Mesendoderm (in vitro differentiated cells): ENCODE results near the gene TADA1.
A peak's percentile ranks its signal among the peaks of the same experiment; 100 is the strongest.

Source experiments
- DNase-seq: peaks from one replicate; pipeline ENCODE4 v3.0.0; 2013
- H2AK5ac ChIP-seq: 2 replicates; pipeline ENCODE4 v1.6.1; 2013; ENCODE audit warnings: low read length, inconsistent platforms
- H2BK120ac ChIP-seq: 2 replicates; pipeline ENCODE4 v1.6.1; 2013; ENCODE audit warnings: low read depth, mild to moderate bottlenecking, low read length, moderate library complexity, mixed read lengths
- H2BK15ac ChIP-seq: replicated peaks from 2 replicates; pipeline ENCODE4 v1.6.1; 2013; ENCODE audit warnings: low read depth, mild to moderate bottlenecking, moderate library complexity
- H2BK5ac ChIP-seq: 2 replicates; pipeline ENCODE4 v1.6.1; 2013; ENCODE audit warnings: low read length, inconsistent platforms
- H3K18ac ChIP-seq: 2 replicates; pipeline ENCODE4 v1.6.1; 2013; ENCODE audit warnings: mild to moderate bottlenecking, low read length, mixed read lengths
- H3K23ac ChIP-seq: one replicate; pipeline ENCODE4 v1.6.1; 2013; ENCODE audit warnings: low read length
- H3K27ac ChIP-seq: 2 replicates; pipeline ENCODE4 v1.5.1; 2013; ENCODE audit warnings: low read depth, mild to moderate bottlenecking, inconsistent platforms, low read length, moderate library complexity
- H3K27me3 ChIP-seq: 2 replicates; pipeline ENCODE4 v1.6.1; 2013; ENCODE audit warnings: low read length, control low read depth, mild to moderate bottlenecking, inconsistent platforms; ENCODE audit not compliant: insufficient read depth, poor library complexity
- H3K36me3 ChIP-seq: 2 replicates; pipeline ENCODE4 v1.6.1; 2013; ENCODE audit warnings: low read length, inconsistent platforms; ENCODE audit not compliant: control insufficient read depth, insufficient read depth
- H3K4ac ChIP-seq: one replicate; pipeline ENCODE4 v1.6.1; 2013; ENCODE audit warnings: low read depth, mild to moderate bottlenecking, low read length, moderate library complexity
- H3K4me1 ChIP-seq: 2 replicates; pipeline ENCODE4 v1.6.1; 2013; ENCODE audit warnings: low read depth, low read length, inconsistent platforms; ENCODE audit not compliant: control insufficient read depth
- H3K4me2 ChIP-seq: 2 replicates; pipeline ENCODE4 v1.6.1; 2013; ENCODE audit warnings: low read length
- H3K4me3 ChIP-seq: 2 replicates; pipeline ENCODE4 v1.5.1; 2013; ENCODE audit warnings: mild to moderate bottlenecking, low read length
- H3K56ac ChIP-seq: one replicate; pipeline ENCODE4 v1.6.1; 2013; ENCODE audit warnings: low read length
- H3K79me1 ChIP-seq: 2 replicates; pipeline ENCODE4 v1.6.1; 2013; ENCODE audit warnings: low read length, inconsistent platforms
- H3K79me2 ChIP-seq: 2 replicates; pipeline ENCODE4 v1.6.1; 2013; ENCODE audit warnings: mild to moderate bottlenecking, low read length; ENCODE audit not compliant: control insufficient read depth, insufficient read depth
- H3K9ac ChIP-seq: 2 replicates; pipeline ENCODE4 v1.6.1; 2013; ENCODE audit warnings: low read length, inconsistent platforms
- H4K5ac ChIP-seq: one replicate; pipeline ENCODE4 v1.6.1; 2013; ENCODE audit warnings: low read length
- H4K8ac ChIP-seq: one replicate; pipeline ENCODE4 v1.6.1; 2013; ENCODE audit warnings: low read depth, mild to moderate bottlenecking, control low read depth, low read length, moderate library complexity
- WGBS: extraction: QIAGEN DNeasy Blood & Tissue Kit; methylation state at CpG from one replicate; pipeline ENCODE4 v1.1.7; 2013; ENCODE audit warnings: low lambda C conversion rate, missing lambda C conversion rate; ENCODE audit not compliant: insufficient coverage; ENCODE audit errors: extremely low coverage; 5-methylcytosine and 5-hydroxymethylcytosine counted together

TADA1 gene

DNA sequence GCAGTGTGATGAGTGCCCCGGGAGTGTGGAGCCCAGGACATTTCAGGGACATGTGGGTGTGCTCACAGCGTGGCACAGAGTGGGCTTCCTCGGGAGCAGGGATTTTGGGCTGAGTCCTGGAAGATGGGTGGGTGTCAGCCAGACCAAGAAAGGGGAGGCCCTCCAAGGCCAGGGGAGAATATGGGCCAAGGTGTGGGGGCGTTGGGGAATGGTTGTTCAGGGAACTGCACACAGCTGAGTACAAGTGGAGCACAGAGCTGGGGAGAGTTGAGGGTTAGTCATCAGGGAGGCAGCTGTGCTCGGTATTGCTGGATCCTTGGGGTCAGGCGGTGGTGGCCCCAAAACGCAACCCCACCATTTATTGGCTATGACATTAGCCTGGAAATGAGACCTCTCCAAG is 31.3 kb downstream of the TADA1 start:
- H4K5ac ChIP-seq = no peak overlapping the region
- no peak overlapping the region for H2BK15ac ChIP-seq
- no peaks in the 10 kb centered on the region for H3K27me3 ChIP-seq
- H3K4me3 ChIP-seq = no peak overlapping the region
- no peak overlapping the region for H2BK120ac ChIP-seq
- no peak overlapping the region for H2AK5ac ChIP-seq
- H3K4me2 ChIP-seq = no peak overlapping the region
- H3K36me3 ChIP-seq = peaks cover 36% of the 10 kb centered on the region
- no peak overlapping the region for H3K9ac ChIP-seq
- peaks cover 55% of the 10 kb centered on the region for H3K79me2 ChIP-seq
- H3K79me1 ChIP-seq = peaks cover 43% of the 10 kb centered on the region
- peaks cover 7% of the 10 kb centered on the region for H3K4me1 ChIP-seq
- no peak overlapping the region for H3K56ac ChIP-seq
- no peak overlapping the region for H3K23ac ChIP-seq
- H3K18ac ChIP-seq = no peak overlapping the region
- H3K27ac ChIP-seq = no peak overlapping the region
- no peak overlapping the region for H2BK5ac ChIP-seq
- H4K8ac ChIP-seq = no peak overlapping the region
- no peak overlapping the region for H3K4ac ChIP-seq
- no peak for DNase-seq
- no CpG with 5 or more reads among the region's 7 CpGs for WGBS

DNA sequence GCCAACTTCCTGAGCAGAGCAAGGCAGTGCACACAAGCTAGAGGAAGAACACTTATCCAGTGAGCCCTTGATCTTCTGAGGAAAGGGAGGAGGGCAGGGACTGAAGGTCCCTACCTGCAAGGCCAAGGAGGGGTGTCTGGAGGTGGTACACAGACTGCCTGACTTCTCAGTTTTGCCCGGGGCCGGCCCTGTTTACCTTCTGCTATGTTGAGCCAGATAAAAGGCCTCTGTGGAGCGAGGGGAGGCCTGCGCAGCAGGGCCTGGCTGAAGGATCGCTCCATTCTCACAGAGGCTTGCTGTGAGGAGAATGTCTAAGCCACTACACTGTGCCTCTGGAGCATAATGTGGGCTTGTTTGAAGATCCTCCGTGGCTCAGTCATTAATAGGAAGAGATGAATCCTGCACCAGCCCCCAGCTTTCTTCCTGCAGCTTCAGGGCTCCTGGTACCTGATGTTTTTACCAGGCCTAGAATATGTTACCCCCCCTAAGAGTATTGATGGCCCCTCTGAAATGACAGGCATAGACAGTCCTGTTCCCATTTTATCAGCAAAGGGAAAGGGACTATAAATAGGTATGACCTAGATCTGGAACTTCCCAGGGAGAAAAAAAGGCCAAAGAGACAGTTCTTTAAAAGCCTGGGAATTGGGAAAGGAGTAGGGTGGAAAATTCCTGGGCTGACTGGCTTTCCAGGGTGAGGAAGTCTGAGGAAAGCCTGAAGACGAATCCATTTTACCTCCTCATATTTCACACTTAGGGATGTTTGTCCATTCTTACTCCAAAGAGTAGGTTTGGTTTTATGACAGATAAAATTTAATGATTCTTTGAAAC is 32.1 kb downstream of the TADA1 start:
- Histone ChIP-seq H2BK5ac (no peak overlapping the region), H3K56ac (no peak overlapping the region), H3K23ac (no peak overlapping the region), H3K4me2 (no peak overlapping the region), H3K36me3 (peaks cover 30% of the 10 kb centered on the region), H3K27ac (no peak overlapping the region), H3K79me1 (peaks cover 39% of the 10 kb centered on the region), H4K5ac (no peak overlapping the region), H3K4me3 (no peak overlapping the region), H3K27me3 (no peaks in the 10 kb centered on the region), H3K79me2 (peaks cover 52% of the 10 kb centered on the region), H2BK120ac (no peak overlapping the region), H3K18ac (no peak overlapping the region), H3K4me1 (peaks cover 7% of the 10 kb centered on the region), H2AK5ac (no peak overlapping the region), H4K8ac (no peak overlapping the region), H3K9ac (no peak overlapping the region), H2BK15ac (no peak overlapping the region), H3K4ac (no peak overlapping the region)
- no peak for DNase-seq
- no CpG with 5 or more reads among the region's 7 CpGs for WGBS

GRCh38 chr1:166843322-166843721 is 32.7 kb downstream of the TADA1 start:
- H3K18ac ChIP-seq = no peak overlapping the region
- no peak overlapping the region for H4K8ac ChIP-seq
- H3K4me2 ChIP-seq = no peak overlapping the region
- no peaks in the 10 kb centered on the region for H3K27me3 ChIP-seq
- no peak overlapping the region for H4K5ac ChIP-seq
- H3K79me2 ChIP-seq = peaks cover 50% of the 10 kb centered on the region
- no peak overlapping the region for H3K9ac ChIP-seq
- no peak overlapping the region for H3K23ac ChIP-seq
- no peak overlapping the region for H2BK120ac ChIP-seq
- peaks cover 39% of the 10 kb centered on the region for H3K79me1 ChIP-seq
- peaks cover 9% of the 10 kb centered on the region for H3K4me1 ChIP-seq
- no peak overlapping the region for H3K4me3 ChIP-seq
- peaks cover 28% of the 10 kb centered on the region for H3K36me3 ChIP-seq
- H3K4ac ChIP-seq = no peak overlapping the region
- H3K27ac ChIP-seq = no peak overlapping the region
- H2BK5ac ChIP-seq = no peak overlapping the region
- no peak for DNase-seq
- H2BK15ac ChIP-seq = no peak overlapping the region
- no peak overlapping the region for H3K56ac ChIP-seq
- no peak overlapping the region for H2AK5ac ChIP-seq
- no CpG with 5 or more reads among the region's 6 CpGs for WGBS

DNA sequence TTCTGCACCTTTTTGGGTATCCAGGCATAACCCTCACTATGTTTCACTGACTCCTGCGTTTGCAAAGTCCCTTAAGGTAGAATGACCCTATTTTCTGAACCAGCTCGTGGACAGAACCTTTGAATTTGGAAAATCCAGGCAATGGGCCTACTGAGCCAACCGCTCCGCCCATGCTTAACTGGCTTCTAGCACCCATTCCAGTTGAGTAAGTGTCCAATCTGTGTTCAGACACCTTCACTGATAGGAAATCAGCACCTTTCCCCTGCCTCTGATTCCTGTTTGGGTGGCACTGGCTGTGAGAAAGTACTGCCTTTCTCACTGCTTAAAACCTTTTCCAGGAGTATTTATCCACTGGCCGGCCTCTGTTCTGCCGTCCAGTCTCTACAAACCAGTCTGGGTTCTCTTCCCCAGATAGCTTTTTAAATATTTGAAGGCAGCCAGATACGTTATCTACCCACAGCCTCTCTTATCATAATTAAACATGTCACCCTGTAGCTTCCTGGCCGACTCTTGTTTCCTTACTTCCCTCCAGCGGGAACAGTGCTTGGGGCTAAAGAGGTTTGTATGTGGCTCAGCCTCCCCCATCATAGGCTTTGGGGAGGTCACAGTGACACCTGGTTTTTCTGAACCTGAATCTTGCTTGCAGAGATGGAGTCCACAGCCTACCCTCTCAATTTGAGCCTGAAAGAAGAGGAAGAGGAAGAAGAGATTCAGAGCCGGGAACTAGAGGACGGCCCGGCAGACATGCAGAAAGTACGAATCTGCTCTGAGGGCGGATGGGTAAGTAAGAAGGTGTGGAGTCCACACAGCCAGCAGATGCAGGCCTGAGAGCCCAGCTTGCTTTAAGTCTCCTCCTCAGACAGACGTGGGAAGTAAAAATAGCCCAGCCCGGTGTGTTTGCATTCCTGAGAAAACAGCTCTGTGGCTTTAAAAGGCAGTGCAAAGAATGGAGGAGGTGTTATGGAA is 35.5 kb downstream of the TADA1 start:
- peak overlapping the region; percentile 79 for H3K27ac ChIP-seq
- peaks cover 37% of the 10 kb centered on the region for H3K79me2 ChIP-seq
- no peak overlapping the region for H3K23ac ChIP-seq
- H3K27me3 ChIP-seq = no peaks in the 10 kb centered on the region
- H4K5ac ChIP-seq = no peak overlapping the region
- no peak overlapping the region for H2BK15ac ChIP-seq
- peaks cover 26% of the 10 kb centered on the region for H3K79me1 ChIP-seq
- H3K18ac ChIP-seq = peak overlapping the region; percentile 95
- peaks cover 17% of the 10 kb centered on the region for H3K36me3 ChIP-seq
- no peak overlapping the region for H4K8ac ChIP-seq
- peak; percentile 83 for DNase-seq
- H2AK5ac ChIP-seq = no peak overlapping the region
- WGBS = no CpG with 5 or more reads among the region's 16 CpGs
- H3K4ac ChIP-seq = peak overlapping the region; percentile 90
- H2BK5ac ChIP-seq = peak overlapping the region; percentile 57
- H3K4me3 ChIP-seq = peak overlapping the region; percentile 73
- H2BK120ac ChIP-seq = no peak overlapping the region
- H3K56ac ChIP-seq = peak overlapping the region; percentile 88
- peak overlapping the region; percentile 49 for H3K4me2 ChIP-seq
- peaks cover 10% of the 10 kb centered on the region for H3K4me1 ChIP-seq
- peak overlapping the region; percentile 86 for H3K9ac ChIP-seq

DNA sequence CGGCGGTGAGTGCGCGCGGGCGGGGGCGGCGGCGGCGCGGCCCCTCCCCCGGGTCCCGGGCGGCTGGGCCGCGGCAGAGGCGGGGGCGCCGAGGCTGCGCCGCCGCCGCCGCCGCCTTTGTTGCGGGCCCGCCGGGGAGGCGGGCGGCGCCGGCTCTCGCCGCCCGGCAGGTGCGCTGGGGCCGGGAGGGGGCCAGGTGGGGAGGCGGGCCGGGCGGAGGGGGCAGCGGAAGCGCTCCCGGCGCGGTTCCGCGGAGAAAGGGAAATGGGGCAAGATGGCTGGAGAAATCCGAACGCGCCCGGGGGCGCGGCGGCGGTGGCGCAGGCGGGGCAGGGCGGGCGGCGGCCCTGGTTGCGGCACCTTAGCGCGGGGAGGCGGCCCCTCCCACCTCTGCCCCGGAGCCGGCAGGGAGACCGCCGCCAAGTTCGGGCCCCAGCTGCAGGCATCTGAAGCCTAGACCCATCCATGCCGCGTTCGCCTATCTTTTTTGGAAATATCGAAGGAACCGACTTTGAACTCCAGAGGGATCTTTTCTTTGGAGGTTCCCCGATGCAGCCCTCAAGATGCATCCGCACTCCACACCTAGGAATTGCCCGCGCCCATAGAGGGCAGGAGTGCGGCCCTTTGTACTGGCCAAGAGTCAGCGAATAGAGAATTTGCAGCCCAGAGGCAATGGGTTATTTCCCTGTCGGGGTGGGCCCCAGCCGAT is 36.3 kb downstream of the TADA1 start:
- Histone ChIP-seq H3K79me1 (peaks cover 23% of the 10 kb centered on the region), H3K9ac (peak overlapping the region; percentile 86), H2BK15ac (no peak overlapping the region), H3K27me3 (no peaks in the 10 kb centered on the region), H3K79me2 (peaks cover 34% of the 10 kb centered on the region), H3K4me1 (peaks cover 10% of the 10 kb centered on the region), H3K4me3 (peak overlapping the region; percentile 73), H3K4me2 (peak overlapping the region; percentile 49), H2BK5ac (peak overlapping the region; percentile 28), H4K8ac (no peak overlapping the region), H4K5ac (no peak overlapping the region), H3K56ac (peak overlapping the region; percentile 99), H3K36me3 (peaks cover 15% of the 10 kb centered on the region), H3K18ac (peak overlapping the region; percentile 95), H3K27ac (peak overlapping the region; percentile 79), H3K23ac (no peak overlapping the region), H2AK5ac (no peak overlapping the region), H2BK120ac (peak overlapping the region; percentile 70), H3K4ac (peak overlapping the region; percentile 90)
- WGBS = no CpG with 5 or more reads among the region's 82 CpGs
- peak; percentile 77 for DNase-seq
